Measurements from ENCODE around the gene HPCAL4. TPM values are rescaled to one million over a fixed set of nuclear protein-coding genes. Genes with fewer than 3 reads are reported as not detected.

The HPCAL4 gene
- total RNA-seq, 2 donors from 2014 or later = 0.18 to 4.3 TPM

GRCh38 chr1:39670689-39671088, 20.5 kb downstream of the HPCAL4 start:
- ATAC-seq = no peak
- no peak for DNase-seq (ENCODE audit: low spot score in 2 of 2)
- H3K36me3 Mint-ChIP-seq = peaks cover 0 to 6% of the 10 kb centered on the region in 2 donors
- no peak overlapping the region for H3K27ac Mint-ChIP-seq
- H3K9me3 Mint-ChIP-seq = no peaks in the 10 kb centered on the region

GRCh38 chr1:39668894-39669293, 22.3 kb downstream of the HPCAL4 start:
- H3K36me3 Mint-ChIP-seq = peaks cover 0 to 6% of the 10 kb centered on the region in 2 donors
- H3K27ac Mint-ChIP-seq = no peak overlapping the region
- no peak for ATAC-seq
- DNase-seq (ENCODE audit: low spot score in 2 of 2) = no peak
- no peaks in the 10 kb centered on the region for H3K9me3 Mint-ChIP-seq

GRCh38 chr1:39668111-39668510, 23.1 kb downstream of the HPCAL4 start:
- DNase-seq (ENCODE audit: low spot score in 2 of 2) (no peak), ATAC-seq (no peak)
- Mint-ChIP-seq H3K36me3 (peaks cover 0 to 6% of the 10 kb centered on the region in 2 donors), H3K27ac (peak overlapping the region in 1 of 2 donors; percentile 48), H3K9me3 (no peaks in the 10 kb centered on the region)

GRCh38 chr1:39666772-39667171, 24.5 kb downstream of the HPCAL4 start:
- Mint-ChIP-seq H3K27ac (peak overlapping the region; percentile 48 to 83), H3K36me3 (peaks cover 0 to 6% of the 10 kb centered on the region in 2 donors), H3K9me3 (no peaks in the 10 kb centered on the region)
- ATAC-seq = peak; percentile 91 to 92
- peak; percentile 64 to 69 for DNase-seq (ENCODE audit: low spot score in 2 of 2)

- Mint-ChIP-seq H3K36me3 (no peaks in the 10 kb centered on the region), H3K9me3 (no peaks in the 10 kb centered on the region), H3K27ac (no peak overlapping the region)
- ATAC-seq (no peak), DNase-seq (ENCODE audit: low spot score in 2 of 2) (no peak)
Observed at GRCh38 chr1:39663559-39663958, 27.7 kb downstream of the HPCAL4 start.

GRCh38 chr1:39662861-39663260, 28.4 kb downstream of the HPCAL4 start:
- ATAC-seq = no peak
- no peak overlapping the region for H3K27ac Mint-ChIP-seq
- H3K9me3 Mint-ChIP-seq = no peaks in the 10 kb centered on the region
- H3K36me3 Mint-ChIP-seq = no peaks in the 10 kb centered on the region
- DNase-seq (ENCODE audit: low spot score in 2 of 2) = no peak

- no peak for ATAC-seq
- Mint-ChIP-seq H3K27ac (no peak overlapping the region), H3K36me3 (no peaks in the 10 kb centered on the region), H3K9me3 (no peaks in the 10 kb centered on the region)
- DNase-seq (ENCODE audit: low spot score in 2 of 2) = no peak
Observed at GRCh38 chr1:39659538-39659937, 31.7 kb downstream of the HPCAL4 start.

- no peak for DNase-seq (ENCODE audit: low spot score in 2 of 2)
- ATAC-seq = no peak
- Mint-ChIP-seq H3K9me3 (no peaks in the 10 kb centered on the region), H3K27ac (no peak overlapping the region), H3K36me3 (no peaks in the 10 kb centered on the region)
Observed at GRCh38 chr1:39659110-39659509, 32.1 kb downstream of the HPCAL4 start.

- peak in 1 of 2 donors; percentile 77 for DNase-seq (ENCODE audit: low spot score in 2 of 2)
- Mint-ChIP-seq H3K36me3 (no peaks in the 10 kb centered on the region), H3K9me3 (no peaks in the 10 kb centered on the region), H3K27ac (no peak overlapping the region)
- ATAC-seq = peak; percentile 80 to 83
Observed at GRCh38 chr1:39657923-39658485, 33.2 kb downstream of the HPCAL4 start.

- DNase-seq (ENCODE audit: low spot score in 2 of 2) (no peak), ATAC-seq (no peak)
- no peak overlapping the region for H3K27ac Mint-ChIP-seq
- H3K36me3 Mint-ChIP-seq = no peaks in the 10 kb centered on the region
- no peaks in the 10 kb centered on the region for H3K9me3 Mint-ChIP-seq
Observed at GRCh38 chr1:39657402-39657801, 33.8 kb downstream of the HPCAL4 start.

GRCh38 chr1:39656391-39656790, 34.8 kb downstream of the HPCAL4 start:
- H3K36me3 Mint-ChIP-seq = no peaks in the 10 kb centered on the region

GRCh38 chr1:39655578-39656268, 35.5 kb downstream of the HPCAL4 start:
- no peak for ATAC-seq
- H3K36me3 Mint-ChIP-seq = no peaks in the 10 kb centered on the region

More at GRCh38 chr1:39656391-39656790, 34.8 kb downstream of the HPCAL4 start:
- no peak overlapping the region for H3K27ac Mint-ChIP-seq
- no peaks in the 10 kb centered on the region for H3K9me3 Mint-ChIP-seq
- no peak for DNase-seq (ENCODE audit: low spot score in 2 of 2)
- no peak for ATAC-seq

GRCh38 chr1:39654291-39654690, 36.9 kb downstream of the HPCAL4 start:
- Mint-ChIP-seq H3K27ac (no peak overlapping the region), H3K36me3 (no peaks in the 10 kb centered on the region), H3K9me3 (no peaks in the 10 kb centered on the region)
- ATAC-seq (no peak), DNase-seq (ENCODE audit: low spot score in 2 of 2) (no peak)

More at GRCh38 chr1:39655578-39656268, 35.5 kb downstream of the HPCAL4 start:
- Mint-ChIP-seq H3K9me3 (no peaks in the 10 kb centered on the region), H3K27ac (no peak overlapping the region)
- DNase-seq (ENCODE audit: low spot score in 2 of 2) = no peak

- ATAC-seq = peak; percentile 77 to 79
- H3K36me3 Mint-ChIP-seq = no peaks in the 10 kb centered on the region
- no peaks in the 10 kb centered on the region for H3K9me3 Mint-ChIP-seq
Observed at GRCh38 chr1:39653546-39654031, 37.6 kb downstream of the HPCAL4 start.

GRCh38 chr1:39652554-39652953, 38.7 kb downstream of the HPCAL4 start:
- no peaks in the 10 kb centered on the region for H3K36me3 Mint-ChIP-seq
- no peak overlapping the region for H3K27ac Mint-ChIP-seq
- DNase-seq (ENCODE audit: low spot score in 2 of 2) (no peak), ATAC-seq (no peak)
- no peaks in the 10 kb centered on the region for H3K9me3 Mint-ChIP-seq

More at GRCh38 chr1:39653546-39654031, 37.6 kb downstream of the HPCAL4 start:
- peak; percentile 74 for DNase-seq (ENCODE audit: low spot score in 2 of 2)
- peak overlapping the region in 1 of 2 donors; percentile 68 for H3K27ac Mint-ChIP-seq

GRCh38 chr1:39652105-39652504, 39.1 kb downstream of the HPCAL4 start:
- Mint-ChIP-seq H3K36me3 (no peaks in the 10 kb centered on the region), H3K9me3 (no peaks in the 10 kb centered on the region), H3K27ac (peak overlapping the region in 1 of 2 donors; percentile 65)
- ATAC-seq = no peak
- DNase-seq (ENCODE audit: low spot score in 2 of 2) = no peak

- DNase-seq (ENCODE audit: low spot score in 2 of 2) = no peak
- H3K27ac Mint-ChIP-seq = no peak overlapping the region
- no peak for ATAC-seq
- H3K9me3 Mint-ChIP-seq = no peaks in the 10 kb centered on the region
- H3K36me3 Mint-ChIP-seq = no peaks in the 10 kb centered on the region
Observed at GRCh38 chr1:39650431-39650830, 40.8 kb downstream of the HPCAL4 start.
